Uterus (tissue), 4 donors: Measurements from ENCODE around the gene MEIS2. TPM values are rescaled to one million over a fixed set of nuclear protein-coding genes. Genes with fewer than 3 reads are reported as not detected.

Source experiments
- microRNA-seq: library from miRNA; unstranded; fragments of <30 nt; microRNA quantifications from one replicate; pipeline ENCODE4, GENCODE V29; 2016; ENCODE audit warnings: borderline microRNAs expressed, borderline replicate concordance
- small RNA-seq: library from RNA; depleted of rRNA; stranded (forward); fragments of <200 nt; gene quantifications from one replicate; pipeline ENCODE3, GENCODE V24; 2016
- total RNA-seq, 4 donors: library from RNA; depleted of rRNA in 3 of 4; stranded (reverse); fragments of >200 nt in 3 of 4; gene quantifications; one replicate each; pipeline versions ENCODE4 v1.1.0 to v1.2.4, GENCODE V29; 2014 to 2023
- donor health status: DM: yes; HTN: yes; CAD: no.

MEIS2 gene
- total RNA-seq, 4 donors from 2014 or later: 84.0 to 184 (median 112) TPM

Small RNAs within 50 kb of the gene (microRNA-seq; reads per million reads assigned to microRNA genes)
- not detected for gene MIR8063

Small RNAs within 50 kb of the gene (small RNA-seq; reads per million reads assigned to genes)
- gene MIR8063 (not detected), gene RF00012 (not detected), gene RF00019 (not detected)
